Esophagus muscularis mucosa (tissue), 4 donors: ENCODE measurements around the gene SP2. TPM values are rescaled to one million over a fixed set of nuclear protein-coding genes. Genes with fewer than 3 reads are reported as not detected.
A peak's percentile ranks its signal among the peaks of the same experiment; 100 is the strongest.

Experiments
- DNase-seq: peaks from one replicate; pipeline ENCODE4 v3.0.0-alpha.2; 2017; ENCODE audit errors: extremely low spot score
- H3K27ac ChIP-seq, 4 donors: fragments of 200-600 bp; sonication (generic); replicated peaks in 1 of 4; 1 replicate in 3 of 4; 2 replicates in 1 of 4; pipeline ENCODE4 v1.5.1; 2016 to 2019; ENCODE audit warnings: mild to moderate bottlenecking in 1 of 4
- H3K27me3 ChIP-seq, 4 donors: fragments of 200-600 bp; sonication (generic); one replicate each; pipeline versions ENCODE4 v1.5.1 to v1.6.0; 2016 to 2019
- H3K36me3 ChIP-seq, 4 donors: fragments of 200-600 bp; sonication (generic); one replicate each; pipeline ENCODE4 v1.5.1; 2016 to 2019
- H3K4me1 ChIP-seq, 4 donors: fragments of 200-600 bp; sonication (generic); one replicate each; pipeline ENCODE4 v1.5.1; 2016 to 2019
- H3K4me3 ChIP-seq, 4 donors: fragments of 200-600 bp; sonication (generic); 1 replicate in 2 of 4; 2 replicates in 2 of 4; pipeline ENCODE4 v1.5.1; 2016 to 2019; ENCODE audit warnings: mild to moderate bottlenecking in 4 of 4, moderate library complexity in 1 of 4
- H3K9me3 ChIP-seq, 4 donors: fragments of 200-600 bp; sonication (generic); 1 replicate in 3 of 4; 2 replicates in 1 of 4; pipeline ENCODE4 v1.5.1; 2016 to 2019
- EP300 ChIP-seq: sonication (generic); formaldehyde crosslinking; IDR thresholded peaks from one replicate; pipeline ENCODE4 v1.6.1; 2017; ENCODE audit warnings: antibody characterized with exemption
- POLR2A ChIP-seq: fragments of 450-650 bp; IDR thresholded peaks from one replicate; pipeline ENCODE4 v1.6.1; 2017; ENCODE audit warnings: antibody characterized with exemption, moderate library complexity, mild to moderate bottlenecking, low read depth
- POLR2AphosphoS5 ChIP-seq, 2 donors: sonication (generic); formaldehyde crosslinking; IDR thresholded peaks; one replicate each; pipeline ENCODE4 v1.6.1; 2017; ENCODE audit warnings: antibody characterized with exemption in 2 of 2
- WGBS: methylation state at CpG from one replicate; pipeline ENCODE4 v1.1.5; 2018; 5-methylcytosine and 5-hydroxymethylcytosine counted together
- intact Hi-C: fragments of 100-400 bp; cut with DNase I; formaldehyde crosslinking; loops from one replicate; pipeline ENCODE4 v1.15.1; 2023
- total RNA-seq, 4 donors: library from RNA; depleted of rRNA; stranded (reverse); fragments of >200 nt; gene quantifications; one replicate each; pipeline versions ENCODE4 v1.1.0 to v1.2.1, GENCODE V29; 2016
- TF ChIP-seq, protein P1 (sequence below), 3 experiments: fragments of 200-600 bp in 2 of 3; fragments of 450-650 bp in 1 of 3; sonication (generic) in 2 of 3; IDR thresholded peaks; one replicate each; pipeline ENCODE4 v1.5.1; 2017 to 2019; ENCODE audit warnings: antibody characterized with exemption in 3 of 3, mild to moderate bottlenecking in 2 of 3, moderate library complexity in 1 of 3

SP2 gene
- total RNA-seq, 4 donors from 2014 or later = 7.1 to 16.0 (median 9.4) TPM

GRCh38 chr17:47850373-47850691 is 45.7 kb upstream of the SP2 start:
- DNase-seq = no peak
- intact Hi-C loops = no loop called here
- H3K27me3 ChIP-seq = peaks cover 11 to 100% (median 76%) of the 10 kb centered on the region in 4 donors
- no peak for TF ChIP-seq POLR2A
- H3K9me3 ChIP-seq = no peaks in the 10 kb centered on the region
- no peak overlapping the region for H3K27ac ChIP-seq
- 90% methylated on average over 2 of the region's 9 CpGs for WGBS
- H3K4me3 ChIP-seq = peak overlapping the region; percentile 38 to 54 (median 42)
- H3K36me3 ChIP-seq = no peaks in the 10 kb centered on the region
- peaks cover 15 to 44% (median 34%) of the 10 kb centered on the region in 4 donors for H3K4me1 ChIP-seq

GRCh38 chr17:47850692-47851573 is 45.1 kb upstream of the SP2 start, which contains the start of gene SP6:
Gene SP6, minus strand, starts transcription at chr17:47851163. Its CDS starts 2,734 bp downstream, at chr17:47848429.
- TF ChIP-seq POLR2AphosphoS5 (IDR thresholded peaks at IDR 0.05) = peak; percentile 7 to 21
- TF ChIP-seq, protein P1, sequence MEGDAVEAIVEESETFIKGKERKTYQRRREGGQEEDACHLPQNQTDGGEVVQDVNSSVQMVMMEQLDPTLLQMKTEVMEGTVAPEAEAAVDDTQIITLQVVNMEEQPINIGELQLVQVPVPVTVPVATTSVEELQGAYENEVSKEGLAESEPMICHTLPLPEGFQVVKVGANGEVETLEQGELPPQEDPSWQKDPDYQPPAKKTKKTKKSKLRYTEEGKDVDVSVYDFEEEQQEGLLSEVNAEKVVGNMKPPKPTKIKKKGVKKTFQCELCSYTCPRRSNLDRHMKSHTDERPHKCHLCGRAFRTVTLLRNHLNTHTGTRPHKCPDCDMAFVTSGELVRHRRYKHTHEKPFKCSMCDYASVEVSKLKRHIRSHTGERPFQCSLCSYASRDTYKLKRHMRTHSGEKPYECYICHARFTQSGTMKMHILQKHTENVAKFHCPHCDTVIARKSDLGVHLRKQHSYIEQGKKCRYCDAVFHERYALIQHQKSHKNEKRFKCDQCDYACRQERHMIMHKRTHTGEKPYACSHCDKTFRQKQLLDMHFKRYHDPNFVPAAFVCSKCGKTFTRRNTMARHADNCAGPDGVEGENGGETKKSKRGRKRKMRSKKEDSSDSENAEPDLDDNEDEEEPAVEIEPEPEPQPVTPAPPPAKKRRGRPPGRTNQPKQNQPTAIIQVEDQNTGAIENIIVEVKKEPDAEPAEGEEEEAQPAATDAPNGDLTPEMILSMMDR (IDR thresholded peaks at IDR 0.05) = peak in 1 of 3 experiments; percentile 20
- no peak for TF ChIP-seq EP300
- no peak for TF ChIP-seq POLR2A
- DNase-seq = no peak
- intact Hi-C loops = no loop called here
- 6% methylated on average over 55 of the region's 71 CpGs for WGBS
- no peak within 1 kb of the TSS for H3K27ac ChIP-seq
- peaks cover 15 to 44% (median 34%) of the 10 kb centered on the region in 4 donors for H3K4me1 ChIP-seq
- H3K27me3 ChIP-seq = peaks cover 11 to 100% (median 75%) of the 10 kb centered on the region in 4 donors
- peak within 1 kb of the TSS; percentile 38 to 54 (median 42) for H3K4me3 ChIP-seq
- no peaks in the 10 kb centered on the region for H3K9me3 ChIP-seq
- H3K36me3 ChIP-seq = no peaks in the 10 kb centered on the region

GRCh38 chr17:47851764-47852112 is 44.3 kb upstream of the SP2 start:
- Histone ChIP-seq H3K36me3 (no peaks in the 10 kb centered on the region), H3K9me3 (no peaks in the 10 kb centered on the region), H3K4me3 (no peak overlapping the region), H3K27me3 (peaks cover 11 to 100% (median 72%) of the 10 kb centered on the region in 4 donors), H3K27ac (no peak overlapping the region), H3K4me1 (peaks cover 15 to 42% (median 34%) of the 10 kb centered on the region in 4 donors)
- intact Hi-C loops = no loop called here
- WGBS = 38% methylated on average over 11 of the region's 11 CpGs
- no peak for DNase-seq
- TF ChIP-seq POLR2A (no peak), EP300 (no peak), POLR2AphosphoS5 (IDR thresholded peaks at IDR 0.05) (no peak)
- TF ChIP-seq, protein P1 (IDR thresholded peaks at IDR 0.05) = no peak

- TF ChIP-seq EP300 = no peak
- TF ChIP-seq POLR2A = no peak
- TF ChIP-seq, protein P1 (IDR thresholded peaks at IDR 0.05) = no peak
- TF ChIP-seq POLR2AphosphoS5 (IDR thresholded peaks at IDR 0.05) = peak in 1 of 2 donors; percentile 46
- 42% methylated on average over 32 of the region's 32 CpGs for WGBS
- H3K4me3 ChIP-seq = no peak overlapping the region
- H3K27ac ChIP-seq = no peak overlapping the region
- peaks cover 15 to 36% (median 29%) of the 10 kb centered on the region in 4 donors for H3K4me1 ChIP-seq
- peaks cover 11 to 100% (median 70%) of the 10 kb centered on the region in 4 donors for H3K27me3 ChIP-seq
- H3K9me3 ChIP-seq = no peaks in the 10 kb centered on the region
- DNase-seq = no peak
- H3K36me3 ChIP-seq = no peaks in the 10 kb centered on the region
- intact Hi-C loops = no loop called here
These were observed 43.7 kb upstream of the SP2 start for GRCh38 chr17:47852113-47852949.

DNA sequence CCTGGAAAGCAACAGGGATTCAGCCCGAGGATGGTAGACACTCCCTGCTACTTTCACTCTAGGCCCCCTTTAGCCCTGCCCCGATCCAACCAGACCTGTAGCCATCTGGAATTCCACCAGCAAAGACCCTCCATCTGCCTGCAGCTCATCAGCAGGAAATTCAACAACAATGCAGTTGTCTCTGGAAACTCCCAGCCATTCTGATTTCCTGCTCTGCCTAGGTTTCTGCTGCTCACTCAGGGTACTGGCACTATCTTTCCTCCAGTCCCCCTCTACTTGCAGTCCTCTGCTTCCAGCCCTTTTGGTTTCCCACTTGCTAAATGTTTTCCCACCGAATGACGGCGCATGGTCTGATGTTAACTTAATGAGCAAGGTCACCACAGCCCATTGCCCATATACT is 42.4 kb upstream of the SP2 start:
- no peaks in the 10 kb centered on the region for H3K9me3 ChIP-seq
- intact Hi-C loops = no loop called here
- no peaks in the 10 kb centered on the region for H3K36me3 ChIP-seq
- no peak overlapping the region for H3K4me3 ChIP-seq
- peaks cover 15 to 27% (median 20%) of the 10 kb centered on the region in 4 donors for H3K4me1 ChIP-seq
- H3K27me3 ChIP-seq = peaks cover 11 to 100% (median 64%) of the 10 kb centered on the region in 4 donors
- 55% methylated on average over 4 of the region's 5 CpGs for WGBS
- H3K27ac ChIP-seq = no peak overlapping the region
- no peak for DNase-seq
- TF ChIP-seq POLR2AphosphoS5 (IDR thresholded peaks at IDR 0.05) (no peak), EP300 (no peak), POLR2A (no peak)
- TF ChIP-seq, protein P1 (IDR thresholded peaks at IDR 0.05) = no peak
